Stomach (tissue), 9 donors: ENCODE data around the gene RIMS4. TPM values are rescaled to one million over a fixed set of nuclear protein-coding genes. Genes with fewer than 3 reads are reported as not detected.

Experiments
- DNase-seq, 2 donors: peaks; one replicate each; pipeline versions ENCODE4 v3.0.0 to v3.0.0-alpha.2; 2013 to 2019
- H3K27ac ChIP-seq, 5 donors: fragments of 200-600 bp in 4 of 5; sonication (generic) in 4 of 5; one replicate each; pipeline ENCODE4 v1.5.1; 2013 to 2019; ENCODE audit warnings: mild to moderate bottlenecking in 1 of 5, moderate library complexity in 1 of 5
- H3K27me3 ChIP-seq, 3 donors: fragments of 200-600 bp; sonication (generic); one replicate each; pipeline ENCODE4 v1.5.1; 2017 to 2019; ENCODE audit warnings: mixed run types in 1 of 3
- H3K36me3 ChIP-seq, 4 donors: fragments of 200-600 bp; sonication (generic); 1 replicate in 3 of 4; 2 replicates in 1 of 4; pipeline ENCODE4 v1.5.1; 2016 to 2019
- H3K4me1 ChIP-seq, 4 donors: fragments of 200-600 bp; sonication (generic); one replicate each; pipeline ENCODE4 v1.5.1; 2016 to 2019
- H3K4me3 ChIP-seq, 4 donors: fragments of 200-600 bp; sonication (generic) in 3 of 4; one replicate each; pipeline ENCODE4 v1.5.1; 2016 to 2019; ENCODE audit warnings: mild to moderate bottlenecking in 1 of 4
- H3K9me3 ChIP-seq, 4 donors: fragments of 200-600 bp; sonication (generic); one replicate each; pipeline ENCODE4 v1.5.1; 2016 to 2019
- EP300 ChIP-seq: sonication (generic); formaldehyde crosslinking; IDR thresholded peaks from one replicate; pipeline ENCODE4 v1.6.1; 2017; ENCODE audit warnings: antibody characterized with exemption
- POLR2A ChIP-seq, 4 donors: fragments of 450-650 bp; IDR thresholded peaks; one replicate each; pipeline ENCODE4 v1.6.1; 2016; ENCODE audit warnings: antibody characterized with exemption in 4 of 4, control low read depth in 2 of 4, mild to moderate bottlenecking in 1 of 4, moderate library complexity in 1 of 4
- POLR2AphosphoS5 ChIP-seq, 3 donors: sonication (generic); formaldehyde crosslinking; IDR thresholded peaks; one replicate each; pipeline ENCODE4 v1.6.1; 2016; ENCODE audit warnings: antibody characterized with exemption in 3 of 3
- WGBS, 5 donors: extraction: QIAGEN DNeasy Blood & Tissue Kit in 3 of 5; methylation state at CpG; one replicate each; pipeline versions ENCODE4 v1.1.5 to v1.1.7; 2013 to 2018; 5-methylcytosine and 5-hydroxymethylcytosine counted together
- intact Hi-C: fragments of 100-400 bp; cut with DNase I; formaldehyde crosslinking; loops from one replicate; pipeline ENCODE4 v1.15.1; 2023; ENCODE audit warnings: low total_unique reads
- polyA plus RNA-seq, 3 donors: library from polyadenylated mRNA; stranded (reverse); fragments of 200-250 nt; gene quantifications; one replicate each; pipeline ENCODE4 v1.2.3, GENCODE V29; 2013
- total RNA-seq, 5 donors: library from RNA; depleted of rRNA; stranded (reverse); fragments of >200 nt; gene quantifications; one replicate each; pipeline versions ENCODE4 v1.1.0 to v1.2.3, GENCODE V29; 2014 to 2016
- TF ChIP-seq, protein P1 (sequence below), 7 experiments: fragments of 450-650 bp in 4 of 7; fragments of 200-600 bp in 3 of 7; sonication (generic) in 3 of 7; IDR thresholded peaks; one replicate each; pipeline ENCODE4 v1.5.1; 2016 to 2019; ENCODE audit warnings: antibody characterized with exemption in 7 of 7, control low read depth in 2 of 7, mild to moderate bottlenecking in 1 of 7
- donor health status: healthy with polysubstance abuse.
- donor health status: Bipolar disorder and iron deficiency.
- donor health status: healthy.

Gene RIMS4
- total and polyA plus RNA-seq, 8 donors: 0.55 to 2.2 (median 1.5) TPM; not detected in 2

DNA sequence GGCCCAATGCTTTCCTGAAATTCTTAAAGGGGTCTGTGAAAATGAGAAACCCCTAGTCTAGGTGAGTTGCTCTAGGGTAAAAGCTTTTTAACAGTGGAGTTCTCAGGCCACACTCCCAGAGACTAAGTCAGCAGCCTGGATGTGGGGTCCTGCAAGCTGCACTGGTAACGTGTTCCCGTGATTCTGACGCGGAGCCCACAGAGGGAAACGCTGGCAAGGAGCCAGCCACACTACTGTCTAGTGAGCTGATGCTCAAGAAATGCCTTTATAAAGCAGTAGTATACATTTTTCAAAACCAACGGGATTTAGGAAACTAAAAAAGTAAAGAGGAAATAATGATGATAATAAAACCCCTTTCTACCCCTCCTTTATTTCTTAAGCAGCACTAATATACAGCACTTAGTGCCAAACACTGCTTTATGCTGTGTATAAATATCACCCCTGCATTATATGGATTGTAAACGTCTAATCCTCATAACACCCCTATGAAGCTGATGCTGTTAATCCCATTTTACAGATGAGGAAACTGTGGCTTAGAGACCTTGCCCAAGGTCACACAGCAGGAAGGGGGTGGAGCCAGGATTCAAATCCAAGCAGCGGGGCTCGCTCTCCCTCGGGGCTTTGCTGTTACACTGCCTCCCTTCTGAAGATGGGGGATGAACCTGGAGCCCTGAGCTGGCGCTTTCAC is 39.7 kb downstream of the RIMS4 start:
- no peak overlapping the region for H3K27ac ChIP-seq
- peaks cover 0 to 78% (median 0%) of the 10 kb centered on the region in 3 donors for H3K27me3 ChIP-seq
- no peak for DNase-seq
- no peak overlapping the region for H3K4me3 ChIP-seq
- intact Hi-C loops: no loop called here
- WGBS, 5 donors: 59 to 67% (median 61%) methylated on average over 11 of the region's 11 CpGs
- no peaks in the 10 kb centered on the region for H3K36me3 ChIP-seq
- TF ChIP-seq POLR2A (IDR thresholded peaks at IDR 0.05) (no peak), EP300 (no peak), POLR2AphosphoS5 (IDR thresholded peaks at IDR 0.05) (no peak)
- TF ChIP-seq, protein P1, sequence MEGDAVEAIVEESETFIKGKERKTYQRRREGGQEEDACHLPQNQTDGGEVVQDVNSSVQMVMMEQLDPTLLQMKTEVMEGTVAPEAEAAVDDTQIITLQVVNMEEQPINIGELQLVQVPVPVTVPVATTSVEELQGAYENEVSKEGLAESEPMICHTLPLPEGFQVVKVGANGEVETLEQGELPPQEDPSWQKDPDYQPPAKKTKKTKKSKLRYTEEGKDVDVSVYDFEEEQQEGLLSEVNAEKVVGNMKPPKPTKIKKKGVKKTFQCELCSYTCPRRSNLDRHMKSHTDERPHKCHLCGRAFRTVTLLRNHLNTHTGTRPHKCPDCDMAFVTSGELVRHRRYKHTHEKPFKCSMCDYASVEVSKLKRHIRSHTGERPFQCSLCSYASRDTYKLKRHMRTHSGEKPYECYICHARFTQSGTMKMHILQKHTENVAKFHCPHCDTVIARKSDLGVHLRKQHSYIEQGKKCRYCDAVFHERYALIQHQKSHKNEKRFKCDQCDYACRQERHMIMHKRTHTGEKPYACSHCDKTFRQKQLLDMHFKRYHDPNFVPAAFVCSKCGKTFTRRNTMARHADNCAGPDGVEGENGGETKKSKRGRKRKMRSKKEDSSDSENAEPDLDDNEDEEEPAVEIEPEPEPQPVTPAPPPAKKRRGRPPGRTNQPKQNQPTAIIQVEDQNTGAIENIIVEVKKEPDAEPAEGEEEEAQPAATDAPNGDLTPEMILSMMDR (IDR thresholded peaks at IDR 0.05): no peak
- H3K4me1 ChIP-seq: no peaks in the 10 kb centered on the region
- no peaks in the 10 kb centered on the region for H3K9me3 ChIP-seq

DNA sequence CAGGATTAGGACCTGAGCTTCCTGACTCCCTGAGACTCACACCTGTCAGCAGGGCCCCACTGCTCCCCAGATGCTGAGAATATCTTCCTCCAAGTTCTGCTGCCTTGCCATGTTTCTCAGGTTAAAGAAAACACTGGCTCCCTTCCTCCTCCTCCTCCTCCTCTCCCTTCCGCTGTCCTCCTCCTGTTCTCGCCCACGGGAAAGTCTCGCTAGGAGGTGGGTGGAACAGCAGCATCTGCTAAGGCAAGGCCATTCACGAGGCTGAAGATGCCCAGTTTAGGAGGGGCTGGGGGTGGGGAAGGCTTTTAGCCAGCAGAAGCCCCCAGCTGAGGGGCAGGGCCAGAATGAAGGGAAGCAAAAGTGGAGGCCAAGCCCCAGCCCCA is 40.9 kb downstream of the RIMS4 start:
- WGBS, 5 donors: 53 to 73% (median 61%) methylated on average over 5 of the region's 5 CpGs
- Histone ChIP-seq H3K4me1 (no peaks in the 10 kb centered on the region), H3K4me3 (no peak overlapping the region), H3K27ac (no peak overlapping the region), H3K27me3 (peaks cover 0 to 68% (median 0%) of the 10 kb centered on the region in 3 donors), H3K36me3 (no peaks in the 10 kb centered on the region), H3K9me3 (no peaks in the 10 kb centered on the region)
- TF ChIP-seq POLR2A (IDR thresholded peaks at IDR 0.05): no peak
- TF ChIP-seq, protein P1 (IDR thresholded peaks at IDR 0.05): no peak
- no peak for TF ChIP-seq EP300
- TF ChIP-seq POLR2AphosphoS5 (IDR thresholded peaks at IDR 0.05): no peak
- intact Hi-C loops: no loop called here
- no peak for DNase-seq

DNA sequence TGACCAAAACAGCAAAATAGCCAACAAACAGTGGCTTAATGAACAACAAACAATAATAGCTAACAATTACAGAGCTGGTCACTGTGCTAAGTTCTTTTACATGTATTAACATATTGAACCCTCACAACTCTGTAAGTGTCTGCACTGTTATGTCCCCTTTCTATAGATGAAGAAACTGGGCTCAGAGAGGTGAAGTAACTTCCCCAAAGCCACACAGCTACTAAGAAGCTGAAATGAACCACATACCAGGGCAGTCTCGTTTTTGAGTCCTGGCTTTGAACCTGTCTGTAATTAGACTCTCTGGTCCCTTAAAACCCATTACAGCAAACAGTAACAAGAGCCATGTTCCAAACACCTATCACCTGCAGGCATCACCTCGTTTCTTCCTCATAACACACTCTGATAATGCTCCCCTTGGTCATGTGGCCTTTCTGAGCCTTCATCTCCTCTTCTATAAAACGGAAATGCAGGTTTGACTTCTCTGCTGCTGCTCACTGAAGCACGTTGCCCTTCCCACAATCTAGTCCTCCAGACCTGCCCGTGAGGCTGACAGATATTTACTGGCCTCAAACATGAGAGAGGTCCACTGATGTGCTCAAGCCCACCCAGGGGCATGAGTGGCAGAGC is 41.4 kb downstream of the RIMS4 start:
- H3K4me3 ChIP-seq: no peak overlapping the region
- H3K4me1 ChIP-seq: no peaks in the 10 kb centered on the region
- no peak overlapping the region for H3K27ac ChIP-seq
- DNase-seq: no peak
- peaks cover 0 to 66% (median 0%) of the 10 kb centered on the region in 3 donors for H3K27me3 ChIP-seq
- H3K9me3 ChIP-seq: no peaks in the 10 kb centered on the region
- intact Hi-C loops: no loop called here
- TF ChIP-seq, protein P1 (IDR thresholded peaks at IDR 0.05): no peak
- TF ChIP-seq POLR2A (IDR thresholded peaks at IDR 0.05): no peak
- no peak for TF ChIP-seq POLR2AphosphoS5 (IDR thresholded peaks at IDR 0.05)
- TF ChIP-seq EP300: no peak
- 50 to 67% (median 55%) methylated on average over 5 of the region's 5 CpGs for WGBS, 5 donors
- H3K36me3 ChIP-seq: no peaks in the 10 kb centered on the region

DNA sequence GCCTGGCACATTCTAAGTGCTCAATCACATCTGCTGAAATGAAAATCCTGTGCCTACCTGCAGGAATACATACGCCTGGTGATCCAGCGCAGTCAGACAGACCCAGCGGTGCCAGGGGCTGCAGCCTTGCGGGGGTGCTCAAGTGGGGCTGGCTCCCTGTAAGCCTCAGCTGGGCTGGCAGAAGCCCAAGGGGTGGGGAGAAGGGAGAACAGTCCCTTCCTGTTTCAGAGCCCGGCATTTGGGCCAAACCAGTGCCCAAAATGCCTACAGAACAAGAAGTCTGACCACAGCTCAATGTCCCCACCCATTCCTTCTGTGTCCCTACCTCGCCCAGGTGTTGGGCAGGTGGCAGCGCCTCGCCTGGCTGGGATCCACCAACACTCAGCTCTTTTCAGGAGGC is 42.1 kb downstream of the RIMS4 start:
- DNase-seq: no peak
- intact Hi-C loops: no loop called here
- no peaks in the 10 kb centered on the region for H3K36me3 ChIP-seq

More for the DNA sequence above, 42.1 kb downstream of the RIMS4 start:
- H3K9me3 ChIP-seq: no peaks in the 10 kb centered on the region
- H3K27me3 ChIP-seq: peaks cover 0 to 59% (median 0%) of the 10 kb centered on the region in 3 donors
- H3K4me3 ChIP-seq: no peak overlapping the region
- TF ChIP-seq, protein P1 (IDR thresholded peaks at IDR 0.05): no peak
- no peak for TF ChIP-seq POLR2A (IDR thresholded peaks at IDR 0.05)
- TF ChIP-seq EP300: no peak
- TF ChIP-seq POLR2AphosphoS5 (IDR thresholded peaks at IDR 0.05): no peak
- H3K27ac ChIP-seq: no peak overlapping the region
- 56 to 66% (median 59%) methylated on average over 6 to 8 of the region's 8 CpGs for WGBS, 5 donors
- no peaks in the 10 kb centered on the region for H3K4me1 ChIP-seq
